ENCODE data around the gene G6PC3.
"Not testable (repeated sequence)": the region's sequence is repeated elsewhere in the genome, so short reads cannot be mapped to it uniquely, and the experiment has no call there.

The G6PC3 gene

DNA sequence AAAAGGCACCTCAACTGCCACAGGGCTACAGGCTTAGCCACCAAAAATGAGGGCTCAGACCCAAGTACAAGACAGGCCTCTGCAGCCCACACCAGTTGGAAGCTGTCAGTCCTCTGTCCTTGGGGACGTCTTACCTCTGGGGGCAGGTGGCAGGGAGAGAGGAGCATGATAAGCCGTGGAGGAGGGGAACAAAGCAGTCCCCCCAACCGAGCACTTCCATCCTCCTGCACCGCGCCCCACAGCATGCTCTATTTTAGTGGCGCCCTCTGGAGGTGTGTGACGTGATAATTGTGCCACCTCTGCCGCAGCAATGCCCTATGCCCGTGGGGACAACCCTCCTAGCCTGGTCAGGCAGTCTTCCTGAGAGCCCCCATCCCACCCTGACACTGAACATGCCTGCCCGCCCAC lies 13.6 kb downstream of the G6PC3 start:
- DNase-seq = no peak

DNA sequence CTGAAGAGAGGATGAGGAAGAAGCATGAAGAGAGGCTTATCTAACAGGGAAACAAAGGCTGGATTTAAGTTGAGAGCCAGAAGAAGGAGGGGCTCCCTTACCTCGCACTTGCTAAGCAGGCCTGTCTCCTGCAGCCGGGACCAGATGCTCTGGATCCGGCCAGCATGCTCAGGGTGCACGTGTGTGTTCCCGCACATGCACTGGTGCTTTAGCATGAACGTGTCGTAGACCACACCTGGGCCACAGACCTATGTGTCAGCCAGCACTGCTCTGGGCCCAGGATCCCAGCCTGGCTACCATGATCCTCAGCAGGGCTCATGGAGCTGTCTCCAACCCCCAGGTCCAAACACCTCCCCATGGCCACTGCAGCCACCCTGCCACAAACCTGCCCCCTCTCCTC lies 14.4 kb downstream of the G6PC3 start:
- DNase-seq = no peak

DNA sequence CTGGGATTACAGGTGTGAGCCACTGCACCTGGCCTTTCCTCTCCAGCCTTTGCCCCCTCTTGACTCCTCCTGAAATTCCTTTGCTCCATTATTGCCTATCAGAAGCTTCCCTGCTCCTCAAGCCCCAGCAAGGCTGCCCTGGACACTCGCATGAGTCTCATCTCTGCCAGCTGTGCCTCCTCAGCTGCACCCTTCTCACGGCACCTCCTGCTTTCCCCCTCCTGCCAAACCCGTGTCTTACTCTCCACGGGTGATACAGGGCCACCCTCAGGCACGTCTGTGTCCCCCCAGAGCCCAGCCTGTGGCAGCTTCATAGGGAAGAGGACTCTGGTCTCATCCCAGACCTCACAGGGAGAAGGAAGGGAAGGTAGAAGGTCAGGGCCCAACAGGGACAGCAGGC lies 15.4 kb downstream of the G6PC3 start:
- DNase-seq = no peak

DNA sequence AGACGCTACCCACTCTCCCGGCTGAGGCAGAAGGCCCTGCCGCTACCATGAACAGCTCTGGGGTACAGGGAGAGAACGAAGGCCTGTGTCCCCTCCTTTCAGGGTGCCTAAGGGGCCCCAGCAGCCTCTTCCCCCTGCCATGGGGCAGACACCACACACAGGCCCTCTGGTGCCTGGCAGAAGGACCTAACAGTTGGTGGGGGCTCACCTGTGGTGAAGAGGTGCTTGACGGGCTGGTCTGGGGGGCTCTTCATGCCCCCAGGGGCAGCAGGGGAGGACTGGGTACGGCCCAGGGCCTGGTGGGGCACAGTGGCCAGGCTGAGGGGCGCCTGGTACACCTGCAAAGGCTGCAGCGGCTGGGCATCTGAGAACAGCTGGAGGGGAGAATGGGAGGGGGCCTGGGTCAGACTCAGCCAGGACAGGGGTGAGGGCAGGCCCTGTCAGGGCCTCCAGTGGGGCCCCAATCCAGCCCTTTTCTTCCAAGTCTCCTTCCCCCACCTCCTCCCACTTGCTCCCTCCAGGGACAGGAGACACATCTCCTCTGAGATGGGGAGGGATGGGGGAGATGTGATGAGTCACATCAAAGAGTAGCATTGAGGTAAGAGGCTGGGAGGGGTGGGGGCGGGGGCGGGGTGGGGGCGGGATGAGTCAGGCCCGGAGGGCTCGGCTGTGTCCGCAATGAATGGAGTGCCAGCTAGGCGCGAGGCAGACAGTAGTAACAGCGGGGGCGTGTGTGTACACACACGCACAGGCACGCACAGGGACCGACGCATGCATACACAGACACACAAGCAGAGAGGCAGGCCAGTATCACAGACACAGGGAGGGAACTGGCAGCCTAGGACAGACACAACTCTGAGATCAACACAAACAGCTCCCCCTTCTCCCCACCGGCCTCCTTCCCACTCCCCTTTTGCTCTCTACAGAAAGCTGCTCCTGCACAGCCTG lies 16.1 kb downstream of the G6PC3 start:
- peak; percentile 95 for DNase-seq

DNA sequence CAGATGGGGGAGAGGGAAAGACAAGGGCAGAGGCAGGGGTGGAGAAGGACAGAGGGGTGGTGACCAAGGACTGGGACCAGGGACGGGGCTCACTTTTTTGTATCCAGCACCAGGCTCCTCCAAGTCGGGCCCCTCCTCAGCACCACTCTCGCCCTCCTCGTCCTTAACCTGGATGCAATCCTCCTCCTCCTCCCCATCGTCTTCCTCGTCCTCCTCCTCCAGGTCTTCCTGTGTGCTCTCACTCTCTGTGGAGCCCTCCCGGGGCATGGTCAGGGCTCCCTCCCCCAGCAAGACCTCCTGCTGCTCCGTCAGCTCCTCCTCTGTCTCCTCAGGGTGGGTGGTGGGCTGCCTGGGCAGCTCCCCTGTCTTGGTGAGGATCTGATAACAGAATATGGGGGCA lies 16.8 kb downstream of the G6PC3 start:
- no peak for DNase-seq

DNA sequence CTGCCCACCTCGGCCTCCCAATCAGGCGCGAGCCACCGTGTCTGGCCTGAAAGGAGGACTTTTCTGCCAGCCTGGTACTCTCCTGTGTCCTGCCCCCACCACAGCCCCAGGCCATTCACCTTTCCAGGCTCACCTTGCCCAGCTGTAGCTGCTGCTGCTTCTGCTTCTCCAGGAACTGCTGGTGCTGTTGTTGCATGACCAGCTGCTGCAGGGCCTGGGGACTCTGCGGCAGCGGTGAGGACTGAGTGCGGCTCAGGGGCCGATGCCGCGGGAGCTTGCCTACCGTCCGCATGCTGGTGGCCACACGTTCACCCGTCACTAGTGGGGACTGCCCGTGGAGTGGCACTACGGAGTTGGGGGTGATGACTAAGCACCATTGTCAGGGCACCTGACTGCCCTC lies 17.7 kb downstream of the G6PC3 start:
- DNase-seq = no peak

DNA sequence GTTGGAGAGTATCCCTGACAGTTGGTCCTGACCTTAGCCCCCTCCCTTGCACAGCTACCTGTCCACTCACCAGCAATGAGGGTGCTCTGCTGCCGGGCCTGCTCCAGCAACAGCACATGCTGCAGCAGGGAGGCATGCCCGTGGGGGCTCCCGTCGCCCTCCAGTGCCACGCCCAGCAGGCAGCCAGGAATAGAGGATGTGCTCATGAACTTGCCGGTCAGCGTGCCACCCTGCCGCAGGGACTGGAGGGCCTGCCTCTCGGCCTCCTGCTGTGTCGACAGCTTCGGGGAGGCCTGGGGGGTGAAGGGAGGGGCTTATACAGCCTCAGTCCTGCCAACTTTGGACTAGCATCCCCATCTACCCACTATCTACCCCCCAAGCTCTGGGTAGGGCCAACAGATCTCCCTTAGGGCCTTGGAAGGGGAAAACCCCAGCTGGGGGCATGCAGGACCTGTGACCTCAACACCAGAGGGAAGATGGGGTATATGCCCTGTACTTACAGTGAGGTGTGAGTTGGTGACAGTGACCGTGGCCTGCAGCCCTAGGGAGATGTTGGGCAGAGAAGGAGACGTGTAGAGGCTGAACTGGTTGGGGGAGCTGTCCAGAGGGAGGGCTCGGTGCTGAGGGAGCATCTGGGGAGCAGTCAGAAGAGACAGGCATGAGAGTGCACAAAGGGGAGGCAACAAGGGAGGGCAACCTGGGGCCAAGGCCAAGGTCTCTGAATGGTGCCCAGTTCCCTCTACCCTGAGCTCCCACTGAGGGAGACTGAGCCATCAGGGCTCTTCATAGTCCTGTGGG lies 20.9 kb downstream of the G6PC3 start:
- no peak for DNase-seq

DNA sequence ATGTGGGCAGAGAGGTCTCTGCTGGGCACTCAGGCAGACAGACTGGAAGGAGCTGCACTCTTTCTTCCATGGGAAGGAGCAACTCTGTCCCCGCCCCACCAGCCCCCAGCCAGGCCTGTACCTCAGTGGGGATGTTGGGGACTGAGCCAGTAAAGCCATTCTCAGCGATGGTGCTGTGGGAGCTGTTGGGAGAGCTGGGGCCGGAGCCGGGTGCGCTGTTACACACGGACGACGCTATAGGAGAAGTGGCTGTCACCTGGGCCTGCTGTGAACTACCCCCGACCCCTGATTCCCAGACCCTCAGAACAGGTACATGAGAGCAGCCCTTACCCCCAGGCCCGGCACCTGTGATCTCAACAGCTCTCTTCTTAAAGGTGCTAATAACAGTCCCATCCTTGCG lies 21.5 kb downstream of the G6PC3 start:
- no peak for DNase-seq

DNA sequence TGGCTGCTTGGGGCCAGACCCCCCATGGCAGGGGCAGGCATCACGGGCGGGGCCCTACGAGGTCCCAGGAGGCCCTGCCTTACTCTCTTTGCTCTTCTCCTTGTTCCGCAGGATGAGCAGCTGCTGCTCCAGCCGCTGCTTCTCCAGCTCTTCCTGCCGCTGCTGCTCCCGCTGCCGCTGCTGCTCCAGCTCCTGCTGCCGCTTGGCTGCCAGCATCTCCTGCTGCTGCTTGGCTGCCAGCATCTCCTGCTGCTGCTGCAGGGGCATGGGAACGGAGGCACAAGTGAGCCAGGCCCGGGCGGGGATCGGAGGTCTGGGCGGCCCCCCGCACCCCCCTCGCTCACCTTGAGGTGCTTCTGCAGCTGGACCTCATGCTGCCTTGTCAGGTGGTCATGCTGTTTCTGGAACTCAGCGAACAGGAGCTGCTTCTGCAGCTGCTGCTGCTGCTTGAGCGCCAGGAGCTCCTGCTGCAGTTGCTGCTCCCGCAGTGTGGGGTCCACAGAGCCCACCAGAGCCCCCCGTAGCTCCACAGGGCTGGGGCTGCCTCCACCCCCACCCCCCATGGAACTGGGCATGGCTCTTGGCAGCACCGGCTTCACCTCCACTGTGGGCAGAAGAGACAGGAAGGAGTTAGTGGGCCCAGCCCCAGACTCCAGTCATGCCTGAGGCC lies 22.8 kb downstream of the G6PC3 start:
- DNase-seq = no peak

DNA sequence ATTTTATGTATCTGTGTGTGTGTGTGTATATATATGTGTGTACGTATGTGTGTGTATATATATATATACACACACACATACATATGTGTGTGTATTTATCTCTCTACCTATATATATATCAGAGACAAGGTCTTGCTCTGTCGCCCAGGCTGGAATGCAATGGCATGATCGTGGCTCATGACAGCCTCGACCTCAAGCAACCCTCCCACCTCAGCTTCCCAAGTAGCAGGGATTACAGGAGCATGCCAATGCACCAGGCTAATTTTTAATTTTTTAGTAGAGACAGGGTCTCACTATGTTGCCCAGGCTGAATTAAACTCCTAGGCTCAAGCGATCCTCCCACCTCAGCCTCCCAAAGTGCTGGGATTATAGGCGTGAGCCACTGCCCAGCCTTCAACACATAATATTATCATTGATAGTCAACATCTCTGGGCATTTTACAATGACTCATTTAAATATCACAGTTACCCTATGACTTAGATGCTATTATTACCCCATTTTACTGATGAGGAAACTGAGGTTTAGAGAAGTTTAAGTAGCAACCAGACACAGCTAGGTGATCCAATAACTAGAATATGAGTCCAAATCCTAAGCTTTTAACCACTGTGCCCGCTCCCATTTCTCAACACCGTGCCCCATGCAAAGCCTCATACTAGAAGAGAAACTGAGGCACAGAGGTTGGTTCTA lies 24.3 kb downstream of the G6PC3 start:
- DNase-seq = no peak

DNA sequence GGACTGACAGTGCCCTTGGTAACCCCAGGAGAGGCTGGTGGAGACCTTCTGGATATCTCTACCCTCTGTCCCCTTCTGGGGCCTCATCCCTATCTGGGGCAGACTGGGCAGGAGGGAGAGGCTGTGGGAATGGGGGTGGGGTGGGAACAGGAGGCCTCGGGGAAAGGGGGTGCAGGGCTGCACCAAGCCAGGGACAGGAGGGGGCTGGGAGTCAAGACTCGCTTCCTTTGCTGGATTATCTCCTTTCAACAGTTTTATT lies 24.8 kb downstream of the G6PC3 start:
- no peak for DNase-seq

DNA sequence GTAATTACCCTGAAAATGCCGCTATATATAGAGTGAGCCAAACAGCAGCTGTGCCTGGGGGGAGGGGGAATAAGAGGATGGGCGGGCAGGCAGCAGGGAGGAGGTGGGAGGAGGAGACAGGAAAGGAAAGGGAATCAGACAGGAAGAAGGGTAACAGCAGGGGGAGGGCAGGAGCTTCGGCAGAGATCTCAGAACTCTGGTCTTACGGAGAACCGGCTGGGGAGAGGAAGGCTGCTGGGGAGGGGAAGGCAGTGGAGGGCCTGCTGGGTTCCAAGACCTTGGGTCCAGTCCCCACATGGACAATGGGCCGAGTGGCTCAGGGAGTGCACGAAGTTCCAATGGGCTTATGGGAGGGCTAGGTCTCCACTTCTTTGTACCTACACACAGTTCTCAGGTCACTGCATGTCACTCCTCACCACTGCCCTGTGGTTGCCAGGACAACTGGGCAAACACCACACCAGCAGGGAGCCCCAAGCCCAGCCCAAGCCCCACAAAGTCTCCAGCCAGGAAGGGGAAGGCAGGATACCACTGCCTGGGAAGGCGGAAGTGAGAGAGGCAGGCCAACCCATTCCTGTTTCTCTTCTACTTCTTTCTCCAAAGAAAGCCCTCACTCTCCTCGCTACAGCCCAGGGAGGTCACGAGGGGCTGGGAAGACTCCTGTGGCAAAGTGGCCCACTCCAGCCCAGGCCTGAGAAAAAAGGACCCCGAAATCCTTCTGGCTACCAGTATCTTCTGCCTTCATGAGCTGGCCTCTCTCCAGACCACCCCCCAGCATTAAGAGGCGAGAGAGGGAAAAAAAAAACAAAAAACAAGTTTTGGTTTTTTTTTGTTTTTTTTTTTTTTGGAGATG lies 25.3 kb downstream of the G6PC3 start:
- DNase-seq = peak; percentile 94

DNA sequence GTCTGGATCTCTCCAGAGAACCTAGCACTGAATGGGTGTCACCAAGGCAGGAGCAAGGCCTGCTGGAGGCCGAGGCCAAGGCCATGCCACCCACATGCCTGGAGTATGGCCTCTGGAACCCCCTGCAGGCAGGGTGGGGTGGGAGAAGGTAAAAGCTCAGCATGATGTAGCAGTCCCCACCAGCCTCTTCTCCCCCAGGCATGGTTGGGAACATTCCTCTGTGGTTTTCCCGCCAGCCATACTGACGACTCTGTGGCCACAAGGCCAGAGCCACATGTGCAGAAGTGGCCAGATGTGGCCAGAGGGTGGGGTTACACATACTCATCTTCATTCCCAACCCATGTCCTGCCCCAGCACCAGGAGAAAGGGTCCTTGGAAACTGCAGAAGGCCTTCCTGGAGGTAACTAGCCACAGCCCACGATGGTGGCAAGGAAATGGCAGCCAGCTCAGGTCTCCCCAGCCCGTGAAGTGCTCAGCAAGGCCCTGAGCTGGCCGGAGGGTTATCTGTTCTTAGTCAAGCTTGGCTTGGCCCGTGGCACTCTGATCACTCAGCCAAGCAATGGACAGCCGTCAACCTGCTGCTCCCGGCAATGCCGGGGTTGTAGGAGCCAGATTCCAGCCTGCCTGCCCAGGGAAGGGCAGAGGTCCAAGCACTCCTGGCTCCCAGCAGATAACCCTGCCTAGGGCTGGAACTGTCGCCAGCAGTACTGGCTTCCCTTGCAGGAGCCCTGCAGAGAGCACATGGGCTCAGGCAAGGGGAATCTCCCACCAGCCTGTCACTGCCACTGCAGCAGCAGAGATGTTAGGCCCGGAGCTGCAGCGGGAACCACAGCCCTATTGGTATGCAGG lies 26.8 kb downstream of the G6PC3 start:
- peak; percentile 69 for DNase-seq

DNA sequence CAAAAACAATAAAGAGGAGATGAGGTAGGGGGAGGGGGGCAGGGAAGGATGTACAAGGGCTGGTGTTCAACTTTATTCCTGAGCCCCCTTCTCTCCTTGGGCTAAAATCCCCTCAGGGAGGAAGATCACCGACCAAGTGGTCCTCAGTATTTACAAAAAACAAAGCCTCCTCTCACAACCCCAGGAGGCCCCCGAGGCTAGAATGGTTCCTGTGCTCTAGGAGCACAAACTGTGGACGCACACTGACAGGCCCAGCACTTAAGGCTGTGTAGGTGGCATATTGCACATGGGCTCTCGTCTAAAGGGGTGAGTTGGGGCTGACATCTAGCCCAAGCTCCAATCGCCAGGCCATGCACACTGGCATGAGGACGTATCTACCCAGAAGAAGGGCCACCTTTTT lies 31.3 kb downstream of the G6PC3 start:
- not testable (repeated sequence) for DNase-seq

DNA sequence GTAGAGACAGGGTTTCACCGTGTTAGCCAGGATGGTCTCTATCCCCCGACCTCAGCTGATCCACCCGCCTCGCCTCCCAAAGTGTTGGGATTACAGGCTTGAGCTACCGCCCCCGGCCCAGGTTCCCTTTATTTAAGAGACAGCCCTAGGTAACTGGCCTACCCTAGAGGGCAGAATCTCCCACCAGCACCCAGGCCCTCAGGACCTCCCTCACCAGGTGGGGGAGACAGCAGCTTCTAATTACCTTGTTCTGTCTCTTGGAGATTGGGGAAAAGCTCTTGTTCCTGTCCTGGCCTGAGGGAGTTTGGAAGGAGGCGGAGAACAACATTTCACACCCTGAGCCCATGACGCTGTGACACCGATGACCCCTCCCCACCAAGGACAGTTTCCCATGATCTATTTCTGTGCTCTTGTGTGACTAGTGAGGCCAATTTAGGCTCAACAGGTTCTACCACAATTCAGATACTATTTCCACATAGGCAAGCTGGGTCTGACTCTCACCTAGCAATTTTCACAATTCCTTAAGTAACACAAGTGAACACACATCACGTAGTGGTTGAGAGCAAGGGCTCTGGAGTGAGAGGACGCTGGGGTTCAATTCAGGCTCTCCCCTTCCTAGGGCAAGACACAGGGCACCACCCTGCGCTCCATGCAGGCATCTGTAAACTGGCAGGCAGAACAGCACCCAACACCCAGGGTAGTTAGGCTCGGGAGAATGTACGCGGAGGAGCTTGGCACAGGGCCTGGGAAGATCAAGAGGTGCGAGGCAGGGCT lies 32.5 kb downstream of the G6PC3 start:
- no peak for DNase-seq

DNA sequence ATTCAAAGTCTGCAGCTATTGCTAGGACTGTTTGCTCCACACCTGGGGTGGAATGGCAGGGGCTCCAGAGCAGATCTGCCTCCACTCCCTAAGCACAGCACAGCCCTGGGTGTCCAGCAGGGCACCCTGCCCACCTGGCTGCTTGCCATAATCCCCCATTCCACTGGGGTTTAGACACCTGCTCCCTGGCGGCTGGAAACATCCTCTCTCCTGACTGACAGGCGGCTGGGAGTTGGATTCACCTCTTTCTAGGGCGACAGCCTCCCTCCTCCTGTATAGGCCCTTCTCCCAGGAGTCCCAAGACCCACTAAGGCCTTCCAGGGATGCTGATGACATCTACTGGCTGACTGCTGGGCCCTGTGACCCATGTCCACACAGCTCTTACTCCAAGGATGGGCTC lies 34.9 kb downstream of the G6PC3 start:
- DNase-seq = no peak

DNA sequence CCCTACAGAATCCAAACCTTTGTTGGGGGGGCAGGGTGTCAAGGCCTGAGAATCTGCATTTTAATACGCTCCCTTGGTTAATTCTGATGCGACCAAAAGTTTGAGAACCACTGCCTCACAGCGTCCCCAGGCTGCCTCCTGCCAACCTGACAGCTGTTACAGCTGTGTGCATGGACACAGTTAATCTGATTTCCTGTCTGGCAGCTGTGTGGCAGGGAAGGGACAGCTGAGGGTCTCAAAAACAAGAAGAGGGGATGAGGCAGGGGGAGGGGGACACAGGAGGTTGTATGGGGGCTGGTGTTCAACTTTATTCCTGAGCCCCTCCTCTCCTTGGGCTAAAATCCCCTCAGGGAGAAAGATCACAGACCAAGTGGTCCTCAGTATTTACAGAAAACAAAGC lies 35.4 kb downstream of the G6PC3 start:
- DNase-seq = no peak

DNA sequence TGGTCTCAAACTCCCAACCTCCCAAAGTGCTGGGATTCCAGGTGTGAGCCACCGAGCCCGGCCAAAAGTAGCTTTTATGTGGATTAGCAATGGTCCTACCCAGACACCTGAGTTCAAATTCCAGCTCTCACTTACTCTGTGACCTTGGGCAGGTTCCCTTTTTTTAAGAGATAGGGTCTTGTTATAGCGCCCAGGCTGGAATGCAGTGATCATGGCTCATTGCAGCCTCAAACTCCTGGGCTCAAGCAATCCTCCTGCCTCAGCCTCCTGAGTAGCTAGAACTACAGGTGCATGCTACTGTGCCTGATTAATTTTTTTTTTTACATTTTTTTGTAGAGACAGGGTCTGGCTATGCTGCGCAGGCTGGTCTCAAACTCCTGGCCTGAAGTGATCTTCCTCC lies 36.3 kb downstream of the G6PC3 start:
- DNase-seq = no peak

DNA sequence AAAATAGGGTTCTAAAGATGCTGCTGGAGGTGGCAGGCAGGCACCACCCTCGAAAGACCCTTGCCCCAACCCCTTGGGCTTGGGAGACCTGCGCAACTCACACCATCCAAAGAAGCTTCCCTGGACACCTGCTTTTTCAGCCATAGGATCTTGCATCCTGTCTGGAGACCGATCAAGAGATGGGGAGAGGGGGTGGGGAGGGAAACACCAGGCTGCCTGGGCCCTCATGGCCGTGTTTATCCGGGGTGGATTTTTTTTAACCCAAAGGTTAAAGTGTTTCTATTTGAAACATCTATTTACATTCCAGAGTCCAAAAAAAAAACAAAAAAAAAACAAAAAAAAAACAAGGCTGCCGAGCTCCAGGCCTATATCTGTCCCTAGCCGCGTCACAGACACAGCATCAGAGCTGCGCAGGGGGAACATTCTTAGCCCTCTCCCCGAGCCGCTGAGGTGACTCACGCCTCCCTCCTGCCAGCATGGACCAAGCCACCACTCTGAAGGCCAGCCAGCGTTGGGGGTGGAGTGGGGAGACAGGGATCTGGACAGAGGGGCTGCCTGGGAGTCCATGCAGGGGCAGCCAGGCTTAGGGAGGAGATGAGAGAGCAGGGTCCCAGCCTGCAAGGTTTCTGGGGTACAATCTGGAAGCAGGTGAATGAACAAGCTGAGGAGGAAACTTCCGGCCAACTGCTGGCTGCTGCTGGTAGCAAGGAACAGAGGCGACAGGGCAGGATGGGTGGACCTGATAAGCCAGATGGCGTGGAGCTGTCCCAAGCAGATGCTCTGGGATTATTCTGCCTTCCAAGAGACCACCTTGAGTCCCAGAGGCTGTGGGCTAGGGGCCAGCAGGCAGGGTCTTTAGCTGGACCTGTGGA lies 38.1 kb downstream of the G6PC3 start:
- DNase-seq = peak; percentile 89
